ENCODE measurements around the gene TEF.
A peak's percentile ranks its signal among the peaks of the same experiment; 100 is the strongest.
"Not testable (repeated sequence)": the region's sequence is repeated elsewhere in the genome, so short reads cannot be mapped to it uniquely, and the experiment has no call there.

TEF gene

GRCh38 chr22:41429951-41430332 is 48.2 kb downstream of the TEF start:
- DNase-seq, result no peak

GRCh38 chr22:41431656-41432055 is 49.9 kb downstream of the TEF start:
- DNase-seq, result no peak

- not testable (repeated sequence) for DNase-seq
Measured at GRCh38 chr22:41433480-41433879, 51.7 kb downstream of the TEF start.

GRCh38 chr22:41434361-41435003 is 52.7 kb downstream of the TEF start:
- not testable (repeated sequence) for DNase-seq

- DNase-seq, result no peak
Measured at GRCh38 chr22:41435560-41435959, 53.8 kb downstream of the TEF start.

GRCh38 chr22:41436322-41437113 is 54.8 kb downstream of the TEF start:
- DNase-seq, result no peak

GRCh38 chr22:41437198-41437597 is 55.5 kb downstream of the TEF start:
- DNase-seq, result no peak

- DNase-seq, result not testable (repeated sequence)
Measured at GRCh38 chr22:41440511-41440910, 58.8 kb downstream of the TEF start.

- DNase-seq, result no peak
Measured at GRCh38 chr22:41442240-41442792, 60.6 kb downstream of the TEF start.

GRCh38 chr22:41444360-41445128 is 62.8 kb downstream of the TEF start:
- peak; percentile 83 for DNase-seq

- DNase-seq, result no peak
Measured at GRCh38 chr22:41445129-41446056, 63.7 kb downstream of the TEF start.

- no peak for DNase-seq
Measured at GRCh38 chr22:41446057-41446501, 64.3 kb downstream of the TEF start.

- DNase-seq, result peak; percentile 78
Measured at GRCh38 chr22:41446639-41447434, 65.1 kb downstream of the TEF start, which contains the start of gene TOB2. Gene TOB2, minus strand, starts transcription at chr22:41446801. Its CDS starts 9,456 bp downstream, at chr22:41437345.

GRCh38 chr22:41447435-41448188 is 65.9 kb downstream of the TEF start:
- DNase-seq, result peak; percentile 15

- peak; percentile 91 for DNase-seq
Measured at GRCh38 chr22:41448189-41448808, 66.6 kb downstream of the TEF start.
